Stimulated activated CD4-positive, alpha-beta T cell treated with anti-CD3 and anti-CD28 coated beads, Interleukin-1b, Interleukin-23, amount 100 ng/mL, for 1 hour (primary cell): ENCODE data around the gene PPFIBP1.
"Not testable (repeated sequence)": the region's sequence is repeated elsewhere in the genome, so short reads cannot be mapped to it uniquely, and the experiment has no call there.

Experiments
- DNase-seq, 2 donors: peaks; one replicate each; pipeline ENCODE4 v3.0.0-alpha.2; 2020; ENCODE audit warnings: low read depth in 2 of 2

PPFIBP1 gene

DNA sequence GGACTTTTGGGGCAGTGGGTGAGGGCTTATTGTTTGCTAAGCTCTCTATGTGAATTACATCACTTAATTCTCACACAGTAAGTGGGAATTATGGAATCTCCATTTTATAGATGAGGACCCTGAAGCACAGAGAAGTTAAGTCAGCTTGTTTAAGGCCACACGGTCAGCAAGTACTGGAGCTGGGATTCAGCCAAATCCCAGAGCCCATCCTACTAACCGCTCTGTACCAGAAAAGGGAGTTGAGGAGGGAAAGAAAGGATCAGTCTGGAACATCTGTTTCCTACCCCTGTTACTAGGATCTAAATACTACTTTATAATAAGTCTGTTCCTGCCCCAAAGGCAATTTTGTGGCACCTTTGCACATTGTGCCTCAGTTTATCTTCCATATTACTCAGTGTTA lies 42.6 kb downstream of the PPFIBP1 start:
- no peak for DNase-seq

DNA sequence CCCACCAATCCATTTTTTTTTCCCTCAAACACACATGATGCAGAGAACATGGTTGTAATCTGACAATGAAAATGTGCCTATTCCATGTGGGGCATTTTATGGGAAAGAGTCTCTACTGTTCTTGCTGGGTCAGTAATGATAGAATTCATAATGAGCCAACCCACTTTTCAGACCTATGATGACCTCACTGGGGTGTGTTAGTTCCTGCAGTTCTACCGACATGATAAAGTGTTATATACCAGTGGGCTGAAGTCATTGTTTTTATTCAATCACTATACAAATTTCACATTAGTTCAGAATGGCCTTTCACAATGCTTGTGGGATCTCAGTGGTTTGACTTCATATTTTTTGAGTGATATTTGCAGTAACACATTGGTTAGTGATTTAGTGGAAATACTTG lies 47.5 kb downstream of the PPFIBP1 start:
- DNase-seq: no peak

DNA sequence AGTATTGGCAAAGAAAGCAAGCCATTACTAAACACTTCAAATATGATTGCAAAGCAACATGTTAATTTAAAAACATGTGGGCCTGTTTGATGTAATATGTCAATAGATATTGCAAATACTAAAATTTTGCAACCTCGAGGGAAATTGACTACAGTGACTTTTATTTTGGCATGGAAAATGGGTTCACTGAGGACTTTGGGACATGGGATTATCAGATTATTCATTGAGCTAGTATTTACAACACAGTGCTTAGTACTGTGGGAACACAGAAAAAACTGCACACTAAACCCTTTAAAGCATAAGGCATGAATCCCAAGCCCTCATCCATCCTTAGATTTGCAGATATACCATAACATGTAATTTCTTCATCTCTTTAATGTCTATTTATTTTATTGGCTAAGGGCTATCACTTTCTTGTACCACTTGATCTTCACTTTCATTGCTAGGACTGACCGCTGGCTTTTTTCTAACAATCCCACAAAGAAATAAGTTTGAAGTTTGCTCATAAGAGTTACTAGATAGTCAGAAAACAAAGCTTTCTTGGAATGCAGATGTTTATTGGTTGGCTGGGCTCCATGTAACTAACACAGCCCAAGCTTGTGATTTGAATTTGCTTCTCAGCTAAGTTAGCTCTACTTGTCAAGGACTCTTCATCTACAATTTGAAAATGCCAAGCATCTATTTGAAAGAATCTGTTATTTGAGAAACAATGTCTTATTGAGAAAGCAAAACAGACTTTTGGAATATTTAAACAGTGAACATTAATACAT lies 48.7 kb downstream of the PPFIBP1 start:
- DNase-seq: no peak

GRCh38 chr12:27573972-27574371 lies 50.0 kb downstream of the PPFIBP1 start:
- no peak for DNase-seq

DNA sequence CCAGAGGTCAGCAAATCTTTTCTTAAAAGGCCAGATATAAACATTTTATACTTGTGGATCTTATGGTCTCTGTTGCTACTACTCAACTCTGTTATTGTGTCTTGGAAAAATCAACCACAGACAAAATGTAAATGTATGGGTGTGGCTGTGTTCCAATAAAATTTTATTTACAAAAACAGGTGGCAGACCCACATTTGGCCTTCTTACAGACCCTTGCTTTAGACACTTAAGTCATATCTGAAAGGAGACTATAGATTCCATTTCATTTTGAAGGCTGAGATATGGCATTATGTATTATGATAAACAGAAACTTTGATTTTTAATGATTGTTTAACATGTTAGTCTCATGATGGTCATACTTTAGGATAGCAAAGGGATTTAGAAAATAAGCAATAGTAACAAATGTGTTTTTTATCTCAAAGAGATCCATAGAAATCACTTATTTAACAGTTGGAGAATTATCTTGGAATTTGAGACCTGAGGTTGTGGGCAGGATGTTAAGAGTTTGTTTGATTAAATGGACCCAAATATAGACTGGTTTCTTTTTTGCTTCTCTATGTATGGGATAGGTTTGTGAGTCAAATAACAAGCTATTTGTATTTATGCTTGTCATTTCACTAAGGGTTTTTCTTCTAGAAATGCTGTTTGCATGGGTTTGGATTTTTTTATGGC lies 51.2 kb downstream of the PPFIBP1 start:
- no peak for DNase-seq

GRCh38 chr12:27575762-27576118 lies 51.7 kb downstream of the PPFIBP1 start:
- no peak for DNase-seq

GRCh38 chr12:27576667-27577347 lies 52.8 kb downstream of the PPFIBP1 start:
- DNase-seq: no peak

DNA sequence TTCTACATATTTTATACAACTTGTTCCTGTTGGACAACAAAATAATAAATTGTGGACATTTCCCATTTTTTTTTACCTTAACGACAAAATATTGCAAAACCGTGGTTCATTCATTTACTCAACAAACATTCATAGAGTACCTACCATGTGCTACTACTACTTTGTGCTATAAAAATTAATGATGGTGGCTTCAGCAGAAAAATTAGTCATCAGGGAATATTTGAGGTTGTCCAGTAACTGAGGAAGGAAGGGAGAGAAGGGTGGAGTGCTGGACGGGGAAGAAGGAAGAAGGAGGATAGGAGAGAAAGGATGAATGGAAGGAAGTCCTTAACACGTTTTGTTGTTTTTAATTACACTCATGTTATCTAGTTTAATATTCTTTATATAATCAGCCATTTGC lies 53.7 kb downstream of the PPFIBP1 start:
- DNase-seq: no peak

GRCh38 chr12:27578689-27579372 lies 54.8 kb downstream of the PPFIBP1 start:
- DNase-seq: no peak

DNA sequence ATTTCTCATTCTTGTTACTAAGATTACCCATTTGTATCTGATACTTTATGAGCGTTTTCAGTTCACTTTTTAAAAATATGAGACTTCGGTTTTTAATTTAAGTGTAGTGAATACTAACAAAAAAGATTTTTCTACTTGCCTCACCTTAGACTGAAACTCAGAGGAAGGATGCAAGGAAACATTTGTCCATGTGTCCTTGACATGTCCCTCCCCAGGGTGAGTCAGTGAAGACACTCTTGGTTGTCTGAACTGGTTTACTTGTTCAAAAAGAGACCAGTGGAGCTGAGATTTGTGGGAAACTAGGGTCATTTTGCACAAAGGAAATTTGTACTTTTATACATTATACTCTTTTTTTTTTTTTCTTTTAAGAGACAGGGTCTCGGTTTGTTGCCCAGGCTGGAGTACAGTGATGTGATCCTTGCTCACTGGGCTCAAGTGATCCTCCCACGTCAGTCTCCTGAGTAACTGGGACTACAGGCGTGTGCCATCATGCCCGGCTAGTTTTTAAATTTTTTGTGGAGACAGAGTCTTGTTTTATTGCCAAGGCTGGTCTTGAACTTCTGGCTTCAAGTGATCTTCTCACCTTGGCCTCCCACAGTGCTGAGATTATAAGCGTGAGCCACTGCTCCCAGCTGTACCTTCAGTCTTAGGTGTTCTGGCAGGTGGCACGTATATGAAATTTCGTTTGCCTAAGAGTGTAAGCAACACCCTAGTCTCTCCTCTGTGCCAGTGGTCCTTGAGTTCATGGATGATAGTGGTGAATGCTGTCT lies 56.7 kb downstream of the PPFIBP1 start:
- no peak for DNase-seq

DNA sequence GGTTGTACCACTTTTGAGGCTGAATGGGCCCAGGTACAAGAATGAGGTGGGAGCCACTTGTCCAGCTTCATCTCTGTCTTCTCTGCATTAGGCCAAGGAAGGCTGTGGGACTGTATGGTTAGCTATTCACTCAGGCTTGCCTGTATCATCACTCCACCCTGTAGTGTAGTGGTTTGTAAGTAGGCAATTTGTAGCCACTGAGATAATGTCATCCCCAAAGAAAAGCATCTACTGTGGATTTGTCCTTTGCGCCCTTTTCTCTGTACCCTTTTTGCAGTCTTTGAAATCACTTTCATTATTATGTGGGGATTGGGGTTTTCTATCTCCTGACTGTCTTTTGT lies 57.3 kb downstream of the PPFIBP1 start:
- not testable (repeated sequence) for DNase-seq

GRCh38 chr12:27581833-27582232 lies 57.8 kb downstream of the PPFIBP1 start:
- not testable (repeated sequence) for DNase-seq

GRCh38 chr12:27582445-27582844 lies 58.4 kb downstream of the PPFIBP1 start:
- not testable (repeated sequence) for DNase-seq

GRCh38 chr12:27583057-27583797 lies 59.2 kb downstream of the PPFIBP1 start:
- DNase-seq: no peak

DNA sequence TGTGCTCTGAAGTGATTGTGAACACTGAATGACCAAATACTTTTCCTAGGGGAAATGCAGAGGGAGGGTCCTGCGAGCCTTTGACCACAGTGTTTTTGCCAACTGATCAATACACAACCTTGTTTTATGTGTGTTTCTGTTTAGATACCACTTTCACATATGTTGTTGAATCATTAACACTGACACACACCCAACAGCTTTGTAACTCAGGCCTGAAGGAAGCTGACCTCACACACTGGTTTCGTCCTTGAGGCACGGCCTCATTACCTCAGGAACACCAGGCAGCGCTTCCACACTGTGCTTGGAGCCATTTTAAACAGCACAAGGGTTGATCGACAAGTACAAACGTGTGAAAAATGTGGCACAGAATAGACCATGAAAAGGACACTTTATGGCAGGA lies 60.0 kb downstream of the PPFIBP1 start:
- no peak for DNase-seq

DNA sequence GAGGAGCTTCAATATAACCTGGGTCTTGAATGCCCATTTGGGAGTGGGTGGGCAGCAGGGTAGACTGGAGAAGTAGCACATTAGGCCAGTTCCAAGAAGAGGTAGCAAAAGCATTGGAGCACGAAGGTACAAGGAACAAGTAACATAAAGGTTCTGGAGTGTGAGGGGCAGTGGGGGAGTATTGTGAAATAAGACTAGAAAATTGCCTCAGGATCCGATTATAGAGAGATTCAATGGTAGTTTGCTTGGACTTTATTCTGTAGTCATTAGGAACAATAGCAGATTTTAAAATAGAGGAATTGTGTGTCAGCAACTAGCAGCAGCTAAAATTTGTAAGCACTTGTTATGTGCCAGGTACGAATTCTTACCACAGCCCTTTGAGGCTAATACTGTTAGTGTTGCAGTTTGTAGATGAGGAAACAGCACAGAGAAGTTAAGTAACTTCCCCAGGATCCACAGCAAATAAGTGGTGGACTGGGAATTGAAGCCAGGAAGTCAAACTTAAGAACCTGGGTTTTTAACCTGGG lies 61.8 kb downstream of the PPFIBP1 start:
- DNase-seq: no peak

- DNase-seq: not testable (repeated sequence)
These were observed 64.2 kb downstream of the PPFIBP1 start for GRCh38 chr12:27588075-27588730.

DNA sequence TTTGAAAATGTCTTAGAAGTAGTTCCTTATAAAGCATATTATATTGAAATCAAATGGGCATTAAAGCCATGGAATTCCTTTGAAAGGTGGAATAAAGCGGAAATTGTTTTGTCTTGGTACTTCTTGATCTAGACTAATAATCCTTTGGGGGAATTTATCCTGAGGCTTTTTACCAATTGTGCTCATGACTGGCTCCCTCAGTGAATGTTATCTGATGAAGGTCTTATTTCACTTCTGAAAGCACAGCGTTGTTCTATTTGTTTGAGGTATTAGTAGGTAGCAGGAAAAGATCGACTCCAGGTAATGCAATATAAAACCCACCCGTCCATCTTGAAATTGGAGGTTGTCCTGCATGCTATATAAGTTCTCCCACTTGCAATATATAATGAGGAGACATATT lies 64.8 kb downstream of the PPFIBP1 start:
- DNase-seq: no peak

- DNase-seq: no peak
These were observed 65.4 kb downstream of the PPFIBP1 start for GRCh38 chr12:27589419-27589818.

GRCh38 chr12:27591698-27592097 lies 67.7 kb downstream of the PPFIBP1 start:
- not testable (repeated sequence) for DNase-seq
